HepG2 (cell line): Measurements from ENCODE around the gene TOX2. TPM values are rescaled to one million over a fixed set of nuclear protein-coding genes. Genes with fewer than 3 reads are reported as not detected.

Experiments
- ATAC-seq: fragments of 200-7000 bp; cut with Tn5 transposase; 3 replicates; pipeline ENCODE4 v1.9.1; 2020; ENCODE audit warnings: mild to moderate bottlenecking, moderate library complexity
- BruUV-seq: library from RNA; stranded (reverse); fragments of 400-500 nt; replicated peaks from 2 replicates; lab custom pipeline; 2021; lab: Mats Ljungman, UMichigan
- CTCF ChIA-PET: fragments of 300-600 bp; formaldehyde crosslinking; extraction: SDS; loops from one replicate; lab custom pipeline; 2021; ENCODE audit warnings: low total read pairs, inconsistent platforms, low intra/inter-chr PET ratio; lab: Yijun Ruan, JAX
- POLR2A ChIA-PET: fragments of 350-600 bp; sonication (Branson Sonifier 250); formaldehyde crosslinking; loops from one replicate; lab custom pipeline; 2020; ENCODE audit warnings: antibody characterized with exemption, inconsistent platforms; lab: Yijun Ruan, JAX
- DNase-seq: peaks from one replicate; pipeline ENCODE4 v3.0.0-alpha.2; 2015; ENCODE audit warnings: low spot score
- FAIRE-seq: peaks from 3 replicates; lab custom pipeline; 2011; peaks lifted over from hg19 to GRCh38; lab: Jason Lieb, UNC
- H2AFZ ChIP-seq: one replicate; pipeline ENCODE4 v1.6.1; 2011; ENCODE audit warnings: low read length, inconsistent platforms
- H3K27ac ChIP-seq: fragments of 300-600 bp; 3 replicates; pipeline ENCODE4 v1.8.0; 2011; ENCODE audit warnings: mixed run types, mild to moderate bottlenecking, mixed read lengths, low read length, inconsistent platforms; ENCODE audit not compliant: insufficient read depth; ENCODE audit errors: extremely low read length
- H3K27me3 ChIP-seq, 2 experiments: fragments of 200-600 bp in 1 of 2; 2 replicates in 1 of 2; 3 replicates in 1 of 2; pipeline versions ENCODE4 v1.6.0 to v1.8.0; 2011; ENCODE audit warnings: low read length in 2 of 2, mild to moderate bottlenecking in 2 of 2, moderate library complexity in 2 of 2, inconsistent platforms in 1 of 2; ENCODE audit not compliant: insufficient read depth in 2 of 2, control insufficient read depth in 1 of 2
- H3K36me3 ChIP-seq, 2 experiments: fragments of 200-600 bp in 1 of 2; replicated peaks in 1 of 2; 2 replicates in 1 of 2; 3 replicates in 1 of 2; pipeline versions ENCODE4 v1.5.1 to v1.8.0; 2011; ENCODE audit warnings: low read length in 2 of 2, inconsistent platforms in 1 of 2; ENCODE audit not compliant: insufficient read depth in 2 of 2, control insufficient read depth in 1 of 2
- H3K4me1 ChIP-seq: 2 replicates; pipeline ENCODE4 v1.5.1; 2012; ENCODE audit warnings: low read length, inconsistent platforms; ENCODE audit not compliant: insufficient read depth
- H3K4me2 ChIP-seq: 2 replicates; pipeline ENCODE4 v1.6.0; 2011; ENCODE audit warnings: low read depth, low read length, inconsistent platforms
- H3K4me3 ChIP-seq, 3 experiments: fragments of 200-600 bp in 1 of 3; sonication (generic), shearing (Covaris generic) in 1 of 3; replicated peaks in 1 of 3; 2 replicates each; pipeline ENCODE4 v1.5.1; 2011 to 2016; ENCODE audit warnings: low read length in 3 of 3, inconsistent platforms in 2 of 3, low read depth in 2 of 3, mild to moderate bottlenecking in 2 of 3, control low read depth in 1 of 3, mixed read lengths in 1 of 3; ENCODE audit not compliant: insufficient read depth in 1 of 3
- H3K79me2 ChIP-seq: one replicate; pipeline ENCODE4 v1.6.1; 2011; ENCODE audit warnings: low read length, inconsistent platforms; ENCODE audit not compliant: insufficient read depth
- H3K9ac ChIP-seq: 2 replicates; pipeline ENCODE4 v1.6.0; 2011; ENCODE audit warnings: mild to moderate bottlenecking, low read depth, low read length, inconsistent platforms; ENCODE audit not compliant: insufficient read depth
- H3K9me3 ChIP-seq: 2 replicates; pipeline ENCODE4 v1.5.1; 2012; ENCODE audit warnings: mild to moderate bottlenecking, low read length
- H4K20me1 ChIP-seq: 2 replicates; pipeline ENCODE4 v1.6.0; 2011; ENCODE audit warnings: inconsistent platforms, mild to moderate bottlenecking, low read length, moderate library complexity; ENCODE audit not compliant: insufficient read depth
- IRF2 ChIP-seq: IDR thresholded peaks from 2 replicates; pipeline ENCODE4 v1.6.1; 2018; ENCODE audit warnings: missing genetic modification reagents, missing compliant biosample characterization
- PLRG1 ChIP-seq: fragments of 450-650 bp; conservative IDR thresholded peaks from 2 replicates; pipeline ENCODE4 v1.6.1; 2016
- ZNF143 ChIP-seq: sonication (generic); formaldehyde crosslinking; IDR thresholded peaks from 2 replicates; pipeline ENCODE4 v1.4.0; 2020; ENCODE audit warnings: missing genetic modification reagents
- ZNF333 ChIP-seq: sonication (generic); formaldehyde crosslinking; IDR thresholded peaks from 2 replicates; pipeline ENCODE4 v1.4.0; 2020; ENCODE audit warnings: mild to moderate bottlenecking, missing genetic modification reagents, borderline replicate concordance
- ZNF343 ChIP-seq: sonication (generic); formaldehyde crosslinking; IDR thresholded peaks from 2 replicates; pipeline ENCODE4 v1.4.0; 2020; ENCODE audit warnings: mild to moderate bottlenecking, missing genetic modification reagents
- ZNF431 ChIP-seq: sonication (generic); formaldehyde crosslinking; IDR thresholded peaks from 2 replicates; pipeline ENCODE4 v1.9.0; 2022; ENCODE audit warnings: missing genetic modification reagents, low read depth, mild to moderate bottlenecking, borderline replicate concordance
- ZNF44 ChIP-seq: sonication (generic); formaldehyde crosslinking; IDR thresholded peaks from 2 replicates; pipeline ENCODE4 v1.5.1; 2020; ENCODE audit warnings: mild to moderate bottlenecking, missing genetic modification reagents
- WGBS: methylation state at CpG from one replicate; pipeline ENCODE4 v1.1.6; 2017; ENCODE audit warnings: low lambda C conversion rate; 5-methylcytosine and 5-hydroxymethylcytosine counted together
- in situ Hi-C: cut with HindIII; loops from 2 replicates; pipeline ENCODE4 v1.10.0; 2017; ENCODE audit warnings: low pct_unique_long_range_greater_than_20kb; ENCODE audit not compliant: extremely low pct_ligation_motif_present
- intact Hi-C: fragments of 100-400 bp; cut with micrococcal nuclease; formaldehyde crosslinking; loops from one replicate; pipeline ENCODE4 v1.10.0; 2022; ENCODE audit not compliant: unreplicated experiment
- polyA plus RNA-seq, 8 experiments: library from polyadenylated mRNA; depleted of rRNA in 3 of 8; stranded (reverse) in 7 of 8; unstranded in 1 of 8; fragments of >200 nt; fragmentation: Illumina TruSeq in 4 of 8; extraction: Trizol in 4 of 8; gene quantifications; 2 replicates each; pipeline versions ENCODE4 v1.2.1 to v1.2.3, GENCODE V29; 2011 to 2016; ENCODE audit warnings: low read depth in 4 of 8, missing spikeins in 1 of 8, mixed read lengths in 1 of 8; ENCODE audit not compliant: insufficient read depth in 1 of 8
- total RNA-seq, 5 experiments: library from RNA; depleted of rRNA; stranded (reverse); fragments of >200 nt; fragmentation: Illumina TruSeq; extraction: Trizol; gene quantifications; 2 replicates each; pipeline ENCODE4 v1.2.3, GENCODE V29; 2016; ENCODE audit warnings: low read depth in 1 of 5
- TF ChIP-seq, protein P1 (sequence below): sonication (generic); formaldehyde crosslinking; IDR thresholded peaks from 2 replicates; pipeline ENCODE4 v1.8.0; 2022; ENCODE audit warnings: mild to moderate bottlenecking, missing genetic modification reagents
- TF ChIP-seq, protein P2 (sequence below): sonication (generic); formaldehyde crosslinking; IDR thresholded peaks from 2 replicates; pipeline ENCODE4 v1.5.0; 2020; ENCODE audit warnings: mild to moderate bottlenecking, missing genetic modification reagents
- TF ChIP-seq, protein P3 (sequence below): sonication (generic); formaldehyde crosslinking; IDR thresholded peaks from 2 replicates; pipeline ENCODE4 v1.4.0; 2020; ENCODE audit warnings: missing genetic modification reagents
- TF ChIP-seq, protein P4 (sequence below): sonication (generic); formaldehyde crosslinking; IDR thresholded peaks from 2 replicates; pipeline ENCODE4 v1.4.0; 2020; ENCODE audit warnings: mild to moderate bottlenecking, missing genetic modification reagents

The TOX2 gene
- total and polyA plus RNA-seq, 2 of the 13 experiments (the other 11 are each of a cell fraction or from before 2014, with no cell fraction given) = not detected

DNA sequence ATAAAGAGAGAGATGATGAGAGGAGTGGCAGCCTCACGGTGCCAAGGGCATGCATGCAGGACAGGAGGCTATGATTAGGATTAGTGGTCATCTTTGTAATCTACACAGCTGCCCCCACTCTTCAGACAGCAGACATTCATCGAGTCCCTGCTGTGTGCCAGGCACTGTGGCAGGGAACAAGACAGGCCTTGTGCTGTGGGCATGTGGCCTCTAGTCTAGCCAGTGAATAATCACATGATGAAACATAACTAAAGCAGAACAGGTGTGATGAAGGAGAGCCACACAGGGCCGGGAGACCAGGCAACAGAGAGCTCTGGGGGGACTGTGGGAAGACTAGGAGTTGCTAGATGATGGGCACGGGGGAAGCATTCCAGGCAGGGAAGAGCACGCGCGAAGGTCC is 22.2 kb downstream of the TOX2 start (continued):
- TF ChIP-seq, protein P1, sequence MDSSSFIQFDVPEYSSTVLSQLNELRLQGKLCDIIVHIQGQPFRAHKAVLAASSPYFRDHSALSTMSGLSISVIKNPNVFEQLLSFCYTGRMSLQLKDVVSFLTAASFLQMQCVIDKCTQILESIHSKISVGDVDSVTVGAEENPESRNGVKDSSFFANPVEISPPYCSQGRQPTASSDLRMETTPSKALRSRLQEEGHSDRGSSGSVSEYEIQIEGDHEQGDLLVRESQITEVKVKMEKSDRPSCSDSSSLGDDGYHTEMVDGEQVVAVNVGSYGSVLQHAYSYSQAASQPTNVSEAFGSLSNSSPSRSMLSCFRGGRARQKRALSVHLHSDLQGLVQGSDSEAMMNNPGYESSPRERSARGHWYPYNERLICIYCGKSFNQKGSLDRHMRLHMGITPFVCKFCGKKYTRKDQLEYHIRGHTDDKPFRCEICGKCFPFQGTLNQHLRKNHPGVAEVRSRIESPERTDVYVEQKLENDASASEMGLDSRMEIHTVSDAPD (CRISPR knock-in tag) = no peak
- TF ChIP-seq, protein P2, sequence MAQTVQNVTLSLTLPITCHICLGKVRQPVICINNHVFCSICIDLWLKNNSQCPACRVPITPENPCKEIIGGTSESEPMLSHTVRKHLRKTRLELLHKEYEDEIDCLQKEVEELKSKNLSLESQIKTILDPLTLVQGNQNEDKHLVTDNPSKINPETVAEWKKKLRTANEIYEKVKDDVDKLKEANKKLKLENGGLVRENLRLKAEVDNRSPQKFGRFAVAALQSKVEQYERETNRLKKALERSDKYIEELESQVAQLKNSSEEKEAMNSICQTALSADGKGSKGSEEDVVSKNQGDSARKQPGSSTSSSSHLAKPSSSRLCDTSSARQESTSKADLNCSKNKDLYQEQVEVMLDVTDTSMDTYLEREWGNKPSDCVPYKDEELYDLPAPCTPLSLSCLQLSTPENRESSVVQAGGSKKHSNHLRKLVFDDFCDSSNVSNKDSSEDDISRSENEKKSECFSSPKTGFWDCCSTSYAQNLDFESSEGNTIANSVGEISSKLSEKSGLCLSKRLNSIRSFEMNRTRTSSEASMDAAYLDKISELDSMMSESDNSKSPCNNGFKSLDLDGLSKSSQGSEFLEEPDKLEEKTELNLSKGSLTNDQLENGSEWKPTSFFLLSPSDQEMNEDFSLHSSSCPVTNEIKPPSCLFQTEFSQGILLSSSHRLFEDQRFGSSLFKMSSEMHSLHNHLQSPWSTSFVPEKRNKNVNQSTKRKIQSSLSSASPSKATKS (CRISPR knock-in tag) = no peak
- TF ChIP-seq ZNF343 (CRISPR knock-in tag) (no peak), ZNF333 (CRISPR knock-in tag) (no peak), ZNF143 (CRISPR knock-in tag) (no peak)

GRCh38 chr20:43937591-43937990 is 22.9 kb downstream of the TOX2 start:
- no peaks in the 10 kb centered on the region for H3K9me3 ChIP-seq
- H3K36me3 ChIP-seq = no peaks in the 10 kb centered on the region
- no peak overlapping the region for H3K4me2 ChIP-seq
- H3K9ac ChIP-seq = no peak overlapping the region
- POLR2A ChIA-PET = no interaction called here
- ATAC-seq (no peak), DNase-seq (no peak), FAIRE-seq (no peak)
- no peaks in the 10 kb centered on the region for H3K4me1 ChIP-seq
- in situ Hi-C loops (no loop called here), intact Hi-C loops (no loop called here)
- no peak overlapping the region for H3K27ac ChIP-seq
- no peak for TF ChIP-seq PLRG1
- no peak for TF ChIP-seq IRF2
- TF ChIP-seq, protein P3, sequence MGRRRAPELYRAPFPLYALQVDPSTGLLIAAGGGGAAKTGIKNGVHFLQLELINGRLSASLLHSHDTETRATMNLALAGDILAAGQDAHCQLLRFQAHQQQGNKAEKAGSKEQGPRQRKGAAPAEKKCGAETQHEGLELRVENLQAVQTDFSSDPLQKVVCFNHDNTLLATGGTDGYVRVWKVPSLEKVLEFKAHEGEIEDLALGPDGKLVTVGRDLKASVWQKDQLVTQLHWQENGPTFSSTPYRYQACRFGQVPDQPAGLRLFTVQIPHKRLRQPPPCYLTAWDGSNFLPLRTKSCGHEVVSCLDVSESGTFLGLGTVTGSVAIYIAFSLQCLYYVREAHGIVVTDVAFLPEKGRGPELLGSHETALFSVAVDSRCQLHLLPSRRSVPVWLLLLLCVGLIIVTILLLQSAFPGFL = no peak
- no peak for TF ChIP-seq ZNF44 (CRISPR knock-in tag)
- no peak for TF ChIP-seq ZNF431 (CRISPR knock-in tag)
- TF ChIP-seq, protein P4, sequence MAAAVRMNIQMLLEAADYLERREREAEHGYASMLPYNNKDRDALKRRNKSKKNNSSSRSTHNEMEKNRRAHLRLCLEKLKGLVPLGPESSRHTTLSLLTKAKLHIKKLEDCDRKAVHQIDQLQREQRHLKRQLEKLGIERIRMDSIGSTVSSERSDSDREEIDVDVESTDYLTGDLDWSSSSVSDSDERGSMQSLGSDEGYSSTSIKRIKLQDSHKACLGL = no peak
- H3K4me3 ChIP-seq = no peak overlapping the region
- no peak overlapping the region for H2AFZ ChIP-seq
- no TSS peak for BruUV-seq
- H3K79me2 ChIP-seq = no peaks in the 10 kb centered on the region
- WGBS = 53% methylated on average over 6 of the region's 7 CpGs
- peaks cover 2 to 15% of the 10 kb centered on the region in 2 experiments; a peak in 3 of 5 replicates for H3K27me3 ChIP-seq
- CTCF ChIA-PET = no interaction called here
- H4K20me1 ChIP-seq = no peaks in the 10 kb centered on the region
